ENCODE results near the gene CCL26. TPM values are rescaled to one million over a fixed set of nuclear protein-coding genes. Genes with fewer than 3 reads are reported as not detected.
A peak's percentile ranks its signal among the peaks of the same experiment; 100 is the strongest.
"Not testable (repeated sequence)": the region's sequence is repeated elsewhere in the genome, so short reads cannot be mapped to it uniquely, and the experiment has no call there.

Gene CCL26
- total RNA-seq, 4 donors from 2014 or later, result not detected

GRCh38 chr7:75729851-75730274 is 42.1 kb downstream of the CCL26 start:
- peak overlapping the region in 2 of 4 donors; percentile 12 to 44 for H3K27ac ChIP-seq

DNA sequence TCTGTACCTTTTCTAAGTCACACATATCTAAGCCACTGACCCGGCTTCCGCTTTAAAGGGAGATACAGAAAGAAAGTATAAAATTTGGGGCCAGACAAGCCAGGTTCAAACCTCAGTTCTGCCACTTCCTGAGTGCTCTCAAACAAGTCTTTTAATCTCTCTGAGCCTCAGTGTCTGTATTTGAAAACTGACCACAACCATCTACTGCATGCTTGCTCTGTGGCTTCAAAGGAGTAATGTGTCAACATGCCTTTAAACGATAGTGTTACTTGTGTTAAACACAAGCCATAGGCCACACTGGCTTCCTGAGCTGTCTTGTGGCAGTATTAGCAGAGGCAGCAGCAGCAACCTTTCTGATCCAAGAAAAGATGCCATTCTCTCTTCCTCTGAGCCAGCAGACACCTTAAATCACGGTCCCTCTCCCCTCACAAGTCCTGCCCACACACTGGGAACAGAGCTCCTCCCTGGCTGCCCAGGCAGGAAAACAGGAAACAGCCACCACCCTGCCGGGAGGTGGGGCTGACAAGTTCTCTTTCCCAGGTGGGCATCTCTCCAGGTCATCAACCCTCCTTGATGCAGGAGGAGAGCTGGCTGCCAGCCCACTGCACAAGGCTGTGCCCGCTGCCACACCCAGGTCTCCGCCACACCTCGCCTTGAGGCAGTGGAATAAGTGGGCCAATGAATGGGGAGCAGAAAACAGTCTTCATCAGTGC is 44.0 kb downstream of the CCL26 start:
- peaks cover 0 to 39% (median 24%) of the 10 kb centered on the region in 3 donors for H3K4me1 ChIP-seq
- H3K4me3 ChIP-seq, result peak overlapping the region in 1 of 4 donors; percentile 16
- no peak for DNase-seq

More at GRCh38 chr7:75729851-75730274, 42.1 kb downstream of the CCL26 start:
- no peak for DNase-seq
- no peaks in the 10 kb centered on the region for H3K27me3 ChIP-seq
- H3K36me3 ChIP-seq, result peaks cover 0 to 7% (median 0%) of the 10 kb centered on the region in 3 donors
- intact Hi-C loops (cut with DNase I), result no loop called here
- peaks cover 0 to 51% (median 24%) of the 10 kb centered on the region in 3 donors for H3K4me1 ChIP-seq
- H3K9me3 ChIP-seq, result no peaks in the 10 kb centered on the region
- TF ChIP-seq POLR2A (IDR thresholded peaks at IDR 0.05), result no peak
- no peak for TF ChIP-seq CTCF (IDR thresholded peaks at IDR 0.05)
- 65 to 72% methylated on average over 4 of the region's 4 CpGs for WGBS, 2 donors
- no peak overlapping the region for H3K4me3 ChIP-seq

DNA sequence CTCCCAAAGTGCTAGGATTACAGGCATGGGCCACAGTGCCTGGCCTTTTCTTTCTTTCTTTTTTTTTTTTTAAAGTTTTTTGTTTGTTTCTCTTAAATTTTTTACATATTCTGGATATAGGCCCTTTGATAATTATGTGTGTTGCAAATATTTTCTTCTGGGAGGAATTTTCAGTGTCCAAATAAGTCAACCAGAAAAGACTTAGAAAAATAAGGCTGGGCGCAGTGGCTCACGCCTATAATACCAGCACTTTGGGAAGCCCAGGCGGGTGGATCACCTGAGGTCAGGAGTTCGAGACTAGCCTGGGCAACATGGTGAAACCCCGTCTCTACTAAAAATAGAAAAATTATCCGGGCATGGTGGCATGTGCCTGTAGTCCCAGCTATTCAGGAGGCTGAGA is 44.7 kb downstream of the CCL26 start:
- H3K9me3 ChIP-seq; H3K27me3 ChIP-seq; H3K4me3 ChIP-seq; DNase-seq; intact Hi-C loops (cut with DNase I); H3K36me3 ChIP-seq: not testable (repeated sequence)
- WGBS, 2 donors, result 58 to 59% methylated on average over 6 of the region's 6 CpGs
- Histone ChIP-seq H3K27ac (peak overlapping the region in 3 of 4 donors; percentile 34 to 79 (median 72)), H3K4me1 (peaks cover 0 to 40% (median 24%) of the 10 kb centered on the region in 3 donors)

More for the DNA sequence above, 44.0 kb downstream of the CCL26 start:
- 46 to 54% methylated on average over 4 to 5 of the region's 8 CpGs for WGBS, 2 donors
- intact Hi-C loops (cut with DNase I), result no loop called here
- H3K9me3 ChIP-seq, result no peaks in the 10 kb centered on the region
- H3K27ac ChIP-seq, result peak overlapping the region; percentile 34 to 86 (median 76)
- no peak for TF ChIP-seq CTCF (IDR thresholded peaks at IDR 0.05)
- TF ChIP-seq POLR2A (IDR thresholded peaks at IDR 0.05), result no peak
- H3K27me3 ChIP-seq, result no peaks in the 10 kb centered on the region
- H3K36me3 ChIP-seq, result peaks cover 0 to 6% (median 0%) of the 10 kb centered on the region in 3 donors

DNA sequence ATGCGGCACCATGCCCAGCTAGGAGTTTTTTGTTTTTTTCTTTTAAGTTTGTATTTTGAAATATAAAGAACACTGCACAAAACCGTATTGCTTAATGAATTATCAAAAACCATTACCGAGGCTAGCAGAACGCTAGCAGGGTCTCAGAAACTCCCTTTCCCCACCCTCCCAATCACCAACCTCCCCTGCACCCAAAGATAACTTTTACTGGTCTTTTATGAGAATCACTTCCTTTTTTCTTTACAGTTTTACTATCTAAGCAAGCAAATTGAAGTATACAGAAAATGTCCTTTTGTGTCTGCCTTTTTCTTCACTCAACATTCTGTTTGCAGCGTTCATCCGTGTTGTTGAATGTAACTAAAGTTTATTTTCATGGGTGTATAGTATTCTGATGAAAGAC is 46.7 kb downstream of the CCL26 start:
- H3K27me3 ChIP-seq, result no peaks in the 10 kb centered on the region

DNA sequence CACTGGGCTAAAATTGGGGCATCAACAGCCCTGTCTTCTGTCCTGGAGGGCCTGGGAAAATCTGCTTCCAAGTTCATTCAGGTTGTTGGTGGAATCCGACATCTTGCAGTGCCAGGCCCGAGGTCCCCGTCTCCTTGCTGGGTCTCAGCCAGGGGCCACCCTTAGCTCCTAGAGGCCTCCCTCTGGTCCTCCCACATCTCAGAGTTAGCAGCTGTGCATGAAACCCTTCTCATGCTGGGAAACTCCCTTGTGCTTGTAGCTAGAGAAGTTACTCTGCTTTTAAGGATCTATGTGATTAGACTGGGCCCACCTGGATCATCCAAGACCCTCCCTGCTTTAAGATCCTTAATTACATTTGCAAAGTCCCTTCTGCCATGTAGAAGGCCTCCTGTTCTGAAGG is 48.6 kb downstream of the CCL26 start:
- H3K9me3 ChIP-seq, result no peaks in the 10 kb centered on the region
- H3K36me3 ChIP-seq, result no peaks in the 10 kb centered on the region
- H3K27ac ChIP-seq, result no peak overlapping the region
- H3K4me1 ChIP-seq, result peaks cover 0 to 31% (median 13%) of the 10 kb centered on the region in 3 donors
- H3K27me3 ChIP-seq, result no peaks in the 10 kb centered on the region
- DNase-seq, result no peak
- intact Hi-C loops (cut with DNase I), result no loop called here
- WGBS, 2 donors, result 65 to 81% methylated on average over 3 of the region's 3 CpGs
- H3K4me3 ChIP-seq, result no peak overlapping the region
- no peak for TF ChIP-seq POLR2A (IDR thresholded peaks at IDR 0.05)
- no peak for TF ChIP-seq CTCF (IDR thresholded peaks at IDR 0.05)

More for the DNA sequence above, 46.7 kb downstream of the CCL26 start:
- H3K9me3 ChIP-seq, result no peaks in the 10 kb centered on the region
- 80 to 89% methylated on average over 6 of the region's 6 CpGs for WGBS, 2 donors
- peaks cover 0 to 48% (median 24%) of the 10 kb centered on the region in 3 donors for H3K4me1 ChIP-seq
- no peak for DNase-seq
- TF ChIP-seq POLR2A (IDR thresholded peaks at IDR 0.05), result no peak
- no peak for TF ChIP-seq CTCF (IDR thresholded peaks at IDR 0.05)
- no peak overlapping the region for H3K4me3 ChIP-seq
- intact Hi-C loops (cut with DNase I), result no loop called here
- no peaks in the 10 kb centered on the region for H3K36me3 ChIP-seq
- no peak overlapping the region for H3K27ac ChIP-seq

All from esophagus squamous epithelium (tissue), 5 donors.